Measurements from ENCODE around the gene ARSA. TPM values are rescaled to one million over a fixed set of nuclear protein-coding genes. Genes with fewer than 3 reads are reported as not detected.

Gene ARSA
- polyA plus RNA-seq, 3 donors, result 11.9 to 85.2 (median 12.1) TPM

GRCh38 chr22:50597097-50597496, 30.9 kb downstream of the ARSA start:
- Histone ChIP-seq H4K20me1 (ENCODE audit: insufficient read depth, low read length) (no peaks in the 10 kb centered on the region), H3K36me3 (replicated peaks in 1 of 2; ENCODE audit: control insufficient read depth in 1 of 2, insufficient read depth in 2 of 2, low read length in 2 of 2) (no peaks in the 10 kb centered on the region), H3K79me2 (ENCODE audit: insufficient read depth, low read length) (no peaks in the 10 kb centered on the region), H3K9ac (ENCODE audit: insufficient read depth, low read length, poor library complexity, severe bottlenecking) (no peak overlapping the region), H3K4me3 (replicated peaks in 1 of 3; ENCODE audit: low read depth in 2 of 3, low read length in 3 of 3) (no peak overlapping the region), H2AFZ (ENCODE audit: insufficient read depth, low read depth, low read length, poor library complexity, severe bottlenecking) (no peak overlapping the region), H3K4me2 (replicated peaks; ENCODE audit: extremely low read depth, low read length, poor library complexity, severe bottlenecking) (no peak overlapping the region), H3K27me3 (ENCODE audit: control insufficient read depth in 2 of 2, insufficient read depth in 2 of 2, low read length in 2 of 2) (peaks cover 15 to 40% of the 10 kb centered on the region in 2 donors), H3K27ac (ENCODE audit: low read depth in 1 of 2, low read length in 2 of 2) (no peak overlapping the region), H3K4me1 (ENCODE audit: control insufficient read depth in 1 of 2, insufficient read depth in 2 of 2, low read length in 2 of 2) (no peaks in the 10 kb centered on the region), H3K9me3 (replicated peaks in 1 of 2; ENCODE audit: control insufficient read depth in 1 of 2, insufficient read depth in 1 of 2, low read length in 2 of 2) (peaks cover 0 to 2% of the 10 kb centered on the region in 2 donors)
- Mint-ChIP-seq H3K9me3 (peaks cover 0 to 17% (median 8%) of the 10 kb centered on the region in 7 donors), H3K27ac (peak overlapping the region in 1 of 7 donors; percentile 6), H3K36me3 (peaks cover 11 to 15% of the 10 kb centered on the region in 2 donors), H3K4me1 (peaks cover 4% of the 10 kb centered on the region), H3K4me3 (peak overlapping the region in 1 of 2 donors; percentile 13), H3K27me3 (ENCODE audit: low read depth in 3 of 3) (peaks cover 34 to 43% (median 37%) of the 10 kb centered on the region in 3 donors)
- intact Hi-C loops (cut with micrococcal nuclease), result no loop called here
- 100% methylated on average over 3 of the region's 5 CpGs for WGBS (ENCODE audit: insufficient coverage)
- no peak for DNase-seq
- no peak for TF ChIP-seq CTCF (IDR thresholded peaks at IDR 0.05)

- Histone ChIP-seq H3K4me2 (replicated peaks; ENCODE audit: extremely low read depth, low read length, poor library complexity, severe bottlenecking) (no peak overlapping the region), H2AFZ (ENCODE audit: insufficient read depth, low read depth, low read length, poor library complexity, severe bottlenecking) (no peak overlapping the region), H3K79me2 (ENCODE audit: insufficient read depth, low read length) (no peaks in the 10 kb centered on the region), H4K20me1 (ENCODE audit: insufficient read depth, low read length) (no peaks in the 10 kb centered on the region), H3K4me3 (replicated peaks in 1 of 3; ENCODE audit: low read depth in 2 of 3, low read length in 3 of 3) (no peak overlapping the region), H3K4me1 (ENCODE audit: control insufficient read depth in 1 of 2, insufficient read depth in 2 of 2, low read length in 2 of 2) (no peaks in the 10 kb centered on the region), H3K27ac (ENCODE audit: low read depth in 1 of 2, low read length in 2 of 2) (no peak overlapping the region), H3K27me3 (ENCODE audit: control insufficient read depth in 2 of 2, insufficient read depth in 2 of 2, low read length in 2 of 2) (peaks cover 5 to 27% of the 10 kb centered on the region in 2 donors), H3K9me3 (replicated peaks in 1 of 2; ENCODE audit: control insufficient read depth in 1 of 2, insufficient read depth in 1 of 2, low read length in 2 of 2) (no peaks in the 10 kb centered on the region), H3K36me3 (replicated peaks in 1 of 2; ENCODE audit: control insufficient read depth in 1 of 2, insufficient read depth in 2 of 2, low read length in 2 of 2) (no peaks in the 10 kb centered on the region), H3K9ac (ENCODE audit: insufficient read depth, low read length, poor library complexity, severe bottlenecking) (no peak overlapping the region)
- Mint-ChIP-seq H3K27me3 (ENCODE audit: low read depth in 3 of 3) (peaks cover 24 to 33% (median 26%) of the 10 kb centered on the region in 3 donors), H3K27ac (no peak overlapping the region), H3K9me3 (peaks cover 0 to 13% (median 6%) of the 10 kb centered on the region in 7 donors), H3K4me3 (no peak overlapping the region), H3K4me1 (peaks cover 4% of the 10 kb centered on the region), H3K36me3 (peaks cover 11% of the 10 kb centered on the region in 2 donors)
- intact Hi-C loops (cut with micrococcal nuclease), result no loop called here
- DNase-seq, result no peak
- WGBS (ENCODE audit: insufficient coverage), result 94% methylated on average over 3 of the region's 3 CpGs
- TF ChIP-seq CTCF (IDR thresholded peaks at IDR 0.05), result no peak
These were observed 32.8 kb downstream of the ARSA start for GRCh38 chr22:50595189-50595588.

All from CD14-positive monocyte (primary cell).